H9 (cell line): Measurements from ENCODE around the gene DAD1. TPM values are rescaled to one million over a fixed set of nuclear protein-coding genes. Genes with fewer than 3 reads are reported as not detected.
A peak's percentile ranks its signal among the peaks of the same experiment; 100 is the strongest.

Experiments used
- DNase-seq: peaks from one replicate; pipeline ENCODE4 v3.0.0-alpha.2; 2017
- H2AFZ ChIP-seq: one replicate; pipeline ENCODE4 v1.6.1; 2013; ENCODE audit warnings: mild to moderate bottlenecking, low read length, control low read depth, moderate library complexity
- H2AK5ac ChIP-seq: 2 replicates; pipeline ENCODE4 v1.6.1; 2013; ENCODE audit warnings: low read length, control low read depth, mixed read lengths; ENCODE audit not compliant: insufficient read length
- H2BK120ac ChIP-seq: one replicate; pipeline ENCODE4 v1.6.1; 2013; ENCODE audit warnings: low read depth, mild to moderate bottlenecking, low read length, control low read depth, inconsistent platforms; ENCODE audit not compliant: poor library complexity, severe bottlenecking
- H2BK12ac ChIP-seq: 2 replicates; pipeline ENCODE4 v1.6.1; 2013; ENCODE audit warnings: low read length, control low read depth, mixed read lengths, low read depth; ENCODE audit not compliant: insufficient read length
- H2BK15ac ChIP-seq: 2 replicates; pipeline ENCODE4 v1.6.1; 2013; ENCODE audit warnings: low read depth, low read length, control low read depth
- H2BK20ac ChIP-seq: one replicate; pipeline ENCODE4 v1.6.1; 2013; ENCODE audit warnings: low read depth, mild to moderate bottlenecking, low read length, control low read depth, inconsistent platforms; ENCODE audit not compliant: poor library complexity, severe bottlenecking
- H2BK5ac ChIP-seq: 2 replicates; pipeline ENCODE4 v1.6.1; 2013; ENCODE audit warnings: low read length, control low read depth, mixed read lengths; ENCODE audit not compliant: insufficient read length
- H3K14ac ChIP-seq: 2 replicates; pipeline ENCODE4 v1.6.1; 2013; ENCODE audit warnings: low read length, control low read depth; ENCODE audit not compliant: insufficient read depth
- H3K18ac ChIP-seq: 2 replicates; pipeline ENCODE4 v1.6.1; 2013; ENCODE audit warnings: low read depth, mild to moderate bottlenecking, mixed read lengths, low read length, control low read depth; ENCODE audit not compliant: insufficient read length
- H3K23ac ChIP-seq: 2 replicates; pipeline ENCODE4 v1.6.1; 2013; ENCODE audit warnings: low read length, control low read depth, mixed read lengths, low read depth; ENCODE audit not compliant: insufficient read length
- H3K23me2 ChIP-seq: 2 replicates; pipeline ENCODE4 v1.6.1; 2013; ENCODE audit warnings: low read depth, mild to moderate bottlenecking, mixed read lengths, low read length, control low read depth; ENCODE audit not compliant: insufficient read length, poor library complexity, severe bottlenecking
- H3K27ac ChIP-seq: 2 replicates; pipeline ENCODE4 v1.5.1; 2013; ENCODE audit warnings: low read length, control low read depth, mixed read lengths, low read depth; ENCODE audit not compliant: insufficient read length
- H3K27me3 ChIP-seq: 2 replicates; pipeline ENCODE4 v1.6.1; 2013; ENCODE audit warnings: low read length, control low read depth, inconsistent platforms; ENCODE audit not compliant: insufficient read depth
- H3K4ac ChIP-seq: 2 replicates; pipeline ENCODE4 v1.6.1; 2013; ENCODE audit warnings: low read depth, mild to moderate bottlenecking, control low read depth, inconsistent platforms, low read length, moderate library complexity
- H3K4me1 ChIP-seq: 2 replicates; pipeline ENCODE4 v1.6.1; 2013; ENCODE audit warnings: low read length, control low read depth, inconsistent platforms; ENCODE audit not compliant: insufficient read depth
- H3K4me2 ChIP-seq: 2 replicates; pipeline ENCODE4 v1.6.1; 2013; ENCODE audit warnings: low read length, control low read depth, mixed read lengths; ENCODE audit not compliant: insufficient read length, insufficient read depth
- H3K56ac ChIP-seq: 2 replicates; pipeline ENCODE4 v1.6.1; 2013; ENCODE audit warnings: low read depth, mild to moderate bottlenecking, mixed read lengths, low read length, control low read depth; ENCODE audit not compliant: insufficient read length
- H3K79me1 ChIP-seq: 2 replicates; pipeline ENCODE4 v1.6.1; 2013; ENCODE audit warnings: low read depth, mild to moderate bottlenecking, moderate library complexity, low read length, control low read depth, inconsistent platforms; ENCODE audit not compliant: insufficient read depth, poor library complexity, severe bottlenecking
- H3K79me2 ChIP-seq: 2 replicates; pipeline ENCODE4 v1.6.1; 2013; ENCODE audit warnings: low read length, control low read depth, inconsistent platforms; ENCODE audit not compliant: insufficient read depth
- H3K9ac ChIP-seq: 2 replicates; pipeline ENCODE4 v1.6.1; 2013; ENCODE audit warnings: low read length, control low read depth, mixed read lengths; ENCODE audit not compliant: insufficient read length; ENCODE audit errors: extremely low read depth
- H3K9me3 ChIP-seq: one replicate; pipeline ENCODE4 v1.6.1; 2013; ENCODE audit warnings: low read depth, low read length, inconsistent platforms; ENCODE audit not compliant: control insufficient read depth
- H3T11ph ChIP-seq: one replicate; pipeline ENCODE4 v1.6.1; 2013; ENCODE audit warnings: mild to moderate bottlenecking, low read length, control low read depth, inconsistent platforms
- H4K20me1 ChIP-seq: one replicate; pipeline ENCODE4 v1.6.1; 2013; ENCODE audit not compliant: control insufficient read depth, insufficient read length, insufficient read depth
- H4K5ac ChIP-seq: 2 replicates; pipeline ENCODE4 v1.6.1; 2013; ENCODE audit warnings: low read depth, mild to moderate bottlenecking, mixed read lengths, low read length, control low read depth; ENCODE audit not compliant: insufficient read length
- H4K8ac ChIP-seq: replicated peaks from 2 replicates; pipeline ENCODE4 v1.6.1; 2013; ENCODE audit warnings: low read length, control low read depth, mixed read lengths, low read depth; ENCODE audit not compliant: insufficient read length
- H4K91ac ChIP-seq: 2 replicates; pipeline ENCODE4 v1.6.1; 2013; ENCODE audit warnings: low read depth, mild to moderate bottlenecking, moderate library complexity, mixed read lengths, low read length, control low read depth; ENCODE audit not compliant: insufficient read length
- H3K27ac Mint-ChIP-seq, 3 experiments: 2 replicates in 2 of 3; 3 replicates in 1 of 3; pipeline ENCODE4 v1.8.0; 2020 to 2021; ENCODE audit warnings: mixed read lengths in 3 of 3, mild to moderate bottlenecking in 1 of 3, moderate library complexity in 1 of 3
- H3K27me3 Mint-ChIP-seq: 2 replicates; pipeline ENCODE4 v1.8.0; 2021; ENCODE audit warnings: low read depth, mild to moderate bottlenecking, moderate library complexity, mixed read lengths
- H3K36me3 Mint-ChIP-seq, 3 experiments: 2 replicates in 2 of 3; 3 replicates in 1 of 3; pipeline ENCODE4 v1.8.0; 2020 to 2021; ENCODE audit warnings: low read depth in 3 of 3, mixed read lengths in 3 of 3; ENCODE audit not compliant: insufficient read depth in 1 of 3
- H3K4me1 Mint-ChIP-seq, 2 experiments: 2 replicates each; pipeline ENCODE4 v1.8.0; 2020; ENCODE audit warnings: mixed read lengths in 2 of 2
- H3K4me3 Mint-ChIP-seq, 2 experiments: 2 replicates in 1 of 2; 3 replicates in 1 of 2; pipeline ENCODE4 v1.8.0; 2020 to 2021; ENCODE audit warnings: mild to moderate bottlenecking in 2 of 2, mixed read lengths in 2 of 2, moderate library complexity in 1 of 2
- H3K9me3 Mint-ChIP-seq, 2 experiments: 2 replicates in 1 of 2; 3 replicates in 1 of 2; pipeline ENCODE4 v1.8.0; 2020; ENCODE audit warnings: mild to moderate bottlenecking in 2 of 2, mixed read lengths in 2 of 2, moderate library complexity in 1 of 2
- CTCF ChIP-seq: fragments of 200-600 bp; sonication (generic); conservative IDR thresholded peaks from 3 replicates; pipeline ENCODE4 v1.8.0; 2021; ENCODE audit warnings: antibody characterized with exemption, mild to moderate bottlenecking
- WGBS: extraction: QIAGEN DNeasy Blood & Tissue Kit; methylation state at CpG from one replicate; pipeline ENCODE4 v1.1.7; 2013; ENCODE audit warnings: missing lambda C conversion rate, low lambda C conversion rate, mixed read lengths; ENCODE audit not compliant: insufficient read length; ENCODE audit errors: extremely low coverage; 5-methylcytosine and 5-hydroxymethylcytosine counted together
- total RNA-seq: library from RNA; stranded (reverse); gene quantifications from 2 replicates; pipeline ENCODE4 v1.2.1, GENCODE V29; 2021

The DAD1 gene
- total RNA-seq, 1 experiment from 2014 or later, result 127 TPM

DNA sequence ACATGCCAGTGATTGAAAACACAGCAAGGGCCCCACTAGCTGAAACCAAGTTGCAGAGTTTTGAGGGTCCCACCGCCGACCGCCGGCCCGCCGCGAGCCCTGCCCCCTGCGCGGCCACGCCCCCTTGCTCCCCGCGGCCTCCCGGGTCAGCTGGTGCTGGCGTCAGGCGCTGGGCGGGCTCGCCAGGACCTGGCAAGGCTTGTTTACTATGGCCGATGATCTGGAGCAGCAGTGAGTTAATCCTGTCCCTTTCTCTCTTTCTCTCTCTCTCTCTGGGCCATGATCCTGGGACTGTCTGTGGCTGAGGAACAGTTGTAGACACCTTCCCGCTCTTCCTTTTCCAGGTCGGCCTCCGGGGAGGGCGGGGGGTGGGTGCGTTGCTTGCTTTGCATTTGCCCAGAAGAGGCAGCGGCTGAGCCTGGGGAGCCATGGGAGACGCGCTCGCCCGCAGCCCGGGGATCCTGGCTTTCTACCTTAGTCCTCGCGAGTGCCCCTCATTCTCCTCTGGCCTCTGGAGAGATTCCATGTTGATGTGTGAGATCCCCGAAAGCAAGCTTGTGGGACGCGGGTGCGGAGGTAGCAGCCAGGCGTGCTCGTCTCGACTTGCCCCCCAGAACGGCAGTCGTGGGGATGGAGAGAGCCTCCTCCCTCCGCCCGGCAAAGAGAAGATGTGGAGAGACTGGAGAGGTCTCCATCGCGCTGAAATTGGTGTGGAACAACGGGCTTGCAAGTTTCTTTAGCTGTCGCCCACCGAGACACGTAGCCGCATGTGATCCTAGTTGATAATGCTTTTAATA is 9.3 kb upstream of the DAD1 start, which contains the start of gene ABHD4:
ABHD4 (plus strand) TSS at position 202 of the 797 bp plus-strand sequence; CDS start at position 209, 7 bp downstream.
- H3K9ac ChIP-seq, result peak within 1 kb of the TSS; percentile 91
- peak within 1 kb of the TSS; percentile 98 to 99 for H3K4me3 Mint-ChIP-seq
- H3K9me3 ChIP-seq, result no peaks in the 10 kb centered on the region
- no peak within 1 kb of the TSS for H3K4ac ChIP-seq
- DNase-seq, result peak; percentile 84
- peaks cover 14 to 19% (median 16%) of the 10 kb centered on the region in 3 experiments for H3K36me3 Mint-ChIP-seq
- H3K14ac ChIP-seq, result peak within 1 kb of the TSS; percentile 88
- H4K5ac ChIP-seq, result no peak within 1 kb of the TSS
- H3K56ac ChIP-seq, result no peak within 1 kb of the TSS
- WGBS, result no CpG with 5 or more reads among the region's 49 CpGs
- H2AFZ ChIP-seq, result peak within 1 kb of the TSS; percentile 91
- no peak within 1 kb of the TSS for H2BK12ac ChIP-seq
- peaks cover 9% of the 10 kb centered on the region for H3K23me2 ChIP-seq
- peak within 1 kb of the TSS; percentile 33 for H2BK5ac ChIP-seq
- peaks cover 21 to 24% of the 10 kb centered on the region in 2 experiments for H3K4me1 Mint-ChIP-seq
- H3T11ph ChIP-seq, result no peak within 1 kb of the TSS
- no peak within 1 kb of the TSS for H4K91ac ChIP-seq
- peaks cover 1% of the 10 kb centered on the region; the same call in 1 of the 2 replicates for H3K27me3 Mint-ChIP-seq
- no peak within 1 kb of the TSS for H4K8ac ChIP-seq
- H4K20me1 ChIP-seq, result no peaks in the 10 kb centered on the region
- peak within 1 kb of the TSS; percentile 86 for H3K4me2 ChIP-seq
- peak within 1 kb of the TSS; percentile 74 for H3K18ac ChIP-seq
- no peak within 1 kb of the TSS for H2BK15ac ChIP-seq
- no peak within 1 kb of the TSS for H2BK120ac ChIP-seq
- no peak within 1 kb of the TSS for H3K27ac ChIP-seq
- H3K27ac Mint-ChIP-seq, result peak within 1 kb of the TSS; percentile 97 to 99 (median 97)
- no peaks in the 10 kb centered on the region for H3K79me2 ChIP-seq
- H2BK20ac ChIP-seq, result no peak within 1 kb of the TSS
- no peak within 1 kb of the TSS for H2AK5ac ChIP-seq
- H3K23ac ChIP-seq, result no peak within 1 kb of the TSS
- peaks cover 3% of the 10 kb centered on the region; the same call in 1 of the 2 replicates for H3K4me1 ChIP-seq
- H3K9me3 Mint-ChIP-seq, result no peaks in the 10 kb centered on the region; a peak in 1 of 5 replicates
- no peaks in the 10 kb centered on the region for H3K27me3 ChIP-seq
- no peak for TF ChIP-seq CTCF
- H3K79me1 ChIP-seq, result no peaks in the 10 kb centered on the region
